ENCODE results near the gene FOLR2. TPM values are rescaled to one million over a fixed set of nuclear protein-coding genes. Genes with fewer than 3 reads are reported as not detected.
"Not testable (repeated sequence)": the region's sequence is repeated elsewhere in the genome, so short reads cannot be mapped to it uniquely, and the experiment has no call there.

The FOLR2 gene
- total RNA-seq: not detected

DNA sequence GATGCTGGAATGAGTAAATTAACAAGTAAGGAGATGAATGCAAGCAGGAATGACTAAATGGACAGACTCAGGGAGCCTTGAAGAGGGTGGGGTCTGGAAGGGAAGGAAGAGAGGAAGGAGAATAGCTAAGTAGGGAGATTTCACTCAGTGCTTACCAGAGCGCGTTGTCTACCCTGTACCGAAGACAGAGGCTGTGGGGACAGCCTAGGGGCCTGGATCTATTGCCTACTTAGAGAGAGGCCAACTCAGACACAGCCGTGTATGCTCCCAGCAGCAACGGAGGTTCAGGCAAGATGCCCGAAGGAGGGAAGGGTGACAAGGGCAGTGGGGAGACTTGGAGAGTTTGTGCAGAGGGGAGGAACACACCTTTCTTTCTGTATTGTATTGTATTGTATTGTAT, at the start of gene FOLR2:
Gene FOLR2, plus strand, starts transcription at position 157 of the 400 bp plus-strand sequence. CDS start 1,791 bp downstream, outside the sequence.
- intact Hi-C loops (cut with micrococcal nuclease): no loop called here
- no peaks in the 10 kb centered on the region for H3K36me3 Mint-ChIP-seq
- ChIA-PET CTCF (no interaction called here), POLR2A (no interaction called here)
- H3K4me3 Mint-ChIP-seq: no peak within 1 kb of the TSS
- H3K27ac Mint-ChIP-seq: no peak within 1 kb of the TSS
- no peaks in the 10 kb centered on the region for H3K9me3 Mint-ChIP-seq
- no peak for DNase-seq
- H3K4me1 Mint-ChIP-seq (ENCODE audit: low read depth): no peaks in the 10 kb centered on the region
- H3K27me3 Mint-ChIP-seq: peaks cover 14% of the 10 kb centered on the region

GRCh38 chr11:72169046-72169555, 47.5 kb upstream of the FOLR2 start:
- H3K36me3 Mint-ChIP-seq; H3K27ac Mint-ChIP-seq; H3K27me3 Mint-ChIP-seq; H3K4me3 Mint-ChIP-seq; DNase-seq; H3K4me1 Mint-ChIP-seq (ENCODE audit: low read depth); intact Hi-C loops (cut with micrococcal nuclease); CTCF ChIA-PET; POLR2A ChIA-PET; H3K9me3 Mint-ChIP-seq: not testable (repeated sequence)

GRCh38 chr11:72169754-72170153, 46.8 kb upstream of the FOLR2 start:
- POLR2A ChIA-PET; H3K4me1 Mint-ChIP-seq (ENCODE audit: low read depth); intact Hi-C loops (cut with micrococcal nuclease); H3K27ac Mint-ChIP-seq; H3K4me3 Mint-ChIP-seq; H3K27me3 Mint-ChIP-seq; H3K36me3 Mint-ChIP-seq; H3K9me3 Mint-ChIP-seq; DNase-seq: not testable (repeated sequence)
- CTCF ChIA-PET: interaction anchor here (0.7 kb wide), 1 partner anchor 244 kb away, joined by 3 read pairs; no protein-coding TSS in a partner anchor

- not testable (repeated sequence) for H3K4me1 Mint-ChIP-seq (ENCODE audit: low read depth); H3K27me3 Mint-ChIP-seq
- CTCF ChIA-PET: interaction anchor here (1.5 kb wide), 1 partner anchor 12 kb away, joined by 6 read pairs; no protein-coding TSS in a partner anchor
These were observed 44.6 kb upstream of the FOLR2 start for GRCh38 chr11:72172043-72172442.

DNA sequence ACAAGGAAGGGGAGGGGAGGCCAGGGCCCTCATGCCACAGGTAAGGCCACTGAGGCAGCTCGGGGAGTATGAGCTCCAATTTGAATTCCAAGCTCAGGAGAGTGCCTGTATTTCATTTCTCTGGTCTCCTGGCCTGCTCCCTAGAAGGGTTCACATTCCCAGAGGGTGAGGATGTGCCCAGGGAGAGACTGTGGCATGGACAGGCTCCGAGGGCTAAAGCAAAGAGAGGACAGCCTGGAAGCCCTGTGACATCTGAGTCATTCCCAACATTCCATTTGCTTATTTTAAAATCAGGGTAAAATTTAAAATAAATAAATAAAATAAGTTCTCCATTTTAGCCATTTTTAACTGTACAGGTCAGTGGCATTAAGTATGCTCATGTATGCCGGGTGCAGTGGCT, 43.3 kb upstream of the FOLR2 start:
- ChIA-PET POLR2A (no interaction called here), CTCF (no interaction called here)
- intact Hi-C loops (cut with micrococcal nuclease): no loop called here
- H3K36me3 Mint-ChIP-seq: no peaks in the 10 kb centered on the region
- H3K9me3 Mint-ChIP-seq: no peaks in the 10 kb centered on the region
- H3K4me1 Mint-ChIP-seq (ENCODE audit: low read depth): no peaks in the 10 kb centered on the region
- no peak overlapping the region for H3K27ac Mint-ChIP-seq
- H3K27me3 Mint-ChIP-seq: peaks cover 3% of the 10 kb centered on the region
- H3K4me3 Mint-ChIP-seq: no peak overlapping the region
- DNase-seq: no peak

More at GRCh38 chr11:72172043-72172442, 44.6 kb upstream of the FOLR2 start:
- H3K4me3 Mint-ChIP-seq; H3K27ac Mint-ChIP-seq; POLR2A ChIA-PET; H3K9me3 Mint-ChIP-seq; intact Hi-C loops (cut with micrococcal nuclease); H3K36me3 Mint-ChIP-seq; DNase-seq: not testable (repeated sequence)

GRCh38 chr11:72174302-72175070, 42.1 kb upstream of the FOLR2 start:
- no peak for DNase-seq
- H3K4me1 Mint-ChIP-seq (ENCODE audit: low read depth): peaks cover under 1% of the 10 kb centered on the region
- H3K36me3 Mint-ChIP-seq: no peaks in the 10 kb centered on the region
- no peaks in the 10 kb centered on the region for H3K9me3 Mint-ChIP-seq
- no peak overlapping the region for H3K4me3 Mint-ChIP-seq
- ChIA-PET POLR2A (no interaction called here), CTCF (interaction anchor here (1.7 kb wide), 1 partner anchor 30 kb away, joined by 4 read pairs; no protein-coding TSS in a partner anchor)
- intact Hi-C loops (cut with micrococcal nuclease): no loop called here
- H3K27ac Mint-ChIP-seq: no peak overlapping the region
- H3K27me3 Mint-ChIP-seq: peaks cover 3% of the 10 kb centered on the region

- Mint-ChIP-seq H3K27ac (no peak overlapping the region), H3K36me3 (no peaks in the 10 kb centered on the region), H3K4me1 (ENCODE audit: low read depth) (peaks cover 12% of the 10 kb centered on the region), H3K4me3 (no peak overlapping the region), H3K27me3 (peaks cover 6% of the 10 kb centered on the region), H3K9me3 (no peaks in the 10 kb centered on the region)
- ChIA-PET CTCF (no interaction called here), POLR2A (no interaction called here)
- no peak for DNase-seq
- intact Hi-C loops (cut with micrococcal nuclease): no loop called here
These were observed 38.9 kb upstream of the FOLR2 start for GRCh38 chr11:72177656-72178055.

- H3K36me3 Mint-ChIP-seq: no peaks in the 10 kb centered on the region
- H3K27me3 Mint-ChIP-seq: peaks cover 6% of the 10 kb centered on the region
- H3K27ac Mint-ChIP-seq: no peak overlapping the region
- ChIA-PET CTCF (no interaction called here), POLR2A (no interaction called here)
- peaks cover 14% of the 10 kb centered on the region for H3K4me1 Mint-ChIP-seq (ENCODE audit: low read depth)
- intact Hi-C loops (cut with micrococcal nuclease): no loop called here
- no peaks in the 10 kb centered on the region for H3K9me3 Mint-ChIP-seq
- no peak for DNase-seq
- no peak overlapping the region for H3K4me3 Mint-ChIP-seq
These were observed 37.4 kb upstream of the FOLR2 start for GRCh38 chr11:72179049-72179803.

DNA sequence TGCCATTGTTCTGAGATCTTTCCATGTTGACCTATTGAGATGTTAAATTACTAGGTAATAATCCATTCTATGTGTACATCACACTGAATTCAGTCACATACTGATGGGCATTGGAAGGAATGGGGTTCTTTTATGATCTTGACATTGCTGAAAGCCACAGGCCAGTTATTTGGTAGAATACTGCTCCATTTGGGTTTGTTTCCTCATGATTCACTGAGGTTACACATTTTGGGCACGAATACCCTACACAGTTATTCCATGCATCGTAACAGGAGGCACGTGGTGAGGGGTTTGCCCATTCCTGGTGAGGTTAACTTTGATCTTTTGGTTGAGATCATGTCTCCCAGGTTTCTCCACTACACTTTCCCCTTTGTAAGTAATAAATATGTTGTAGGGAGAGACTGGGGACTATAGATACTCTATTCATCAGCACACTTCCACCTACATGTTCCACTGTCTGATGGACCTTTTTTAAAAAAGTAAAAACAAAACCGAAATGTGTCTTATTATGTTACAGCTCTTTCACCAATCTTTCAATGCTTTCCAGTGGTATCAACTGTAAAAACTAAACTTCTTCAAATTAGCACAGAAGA, 36.7 kb upstream of the FOLR2 start:
- Mint-ChIP-seq H3K4me3 (no peak overlapping the region), H3K36me3 (no peaks in the 10 kb centered on the region), H3K27ac (no peak overlapping the region), H3K4me1 (ENCODE audit: low read depth) (peaks cover 14% of the 10 kb centered on the region), H3K9me3 (no peaks in the 10 kb centered on the region), H3K27me3 (peaks cover 6% of the 10 kb centered on the region)
- DNase-seq: peak; percentile 22
- intact Hi-C loops (cut with micrococcal nuclease): no loop called here
- CTCF ChIA-PET: no interaction called here
- POLR2A ChIA-PET: no interaction called here

- H3K9me3 Mint-ChIP-seq, H3K27me3 Mint-ChIP-seq, H3K27ac Mint-ChIP-seq, POLR2A ChIA-PET, H3K4me3 Mint-ChIP-seq, H3K36me3 Mint-ChIP-seq, DNase-seq: not testable (repeated sequence)
- intact Hi-C loops (cut with micrococcal nuclease): loop anchor here (1.0 kb wide), 1 partner anchor 40 kb away; no protein-coding TSS in a partner anchor
- CTCF ChIA-PET: interaction anchor here (5.1 kb wide), 1 partner anchor 36 kb away, joined by 34 read pairs; no protein-coding TSS in a partner anchor
- peaks cover 14% of the 10 kb centered on the region for H3K4me1 Mint-ChIP-seq (ENCODE audit: low read depth)
These were observed 35.6 kb upstream of the FOLR2 start for GRCh38 chr11:72180892-72181552.

GRCh38 chr11:72181553-72181958, 35.0 kb upstream of the FOLR2 start:
- H3K9me3 Mint-ChIP-seq, H3K27me3 Mint-ChIP-seq, DNase-seq, POLR2A ChIA-PET, H3K36me3 Mint-ChIP-seq, H3K27ac Mint-ChIP-seq, H3K4me3 Mint-ChIP-seq: not testable (repeated sequence)
- peaks cover 14% of the 10 kb centered on the region for H3K4me1 Mint-ChIP-seq (ENCODE audit: low read depth)
- intact Hi-C loops (cut with micrococcal nuclease): loop anchor here (1.0 kb wide), 1 partner anchor 40 kb away; no protein-coding TSS in a partner anchor
- CTCF ChIA-PET: interaction anchor here (5.1 kb wide), 1 partner anchor 37 kb away, joined by 34 read pairs; no protein-coding TSS in a partner anchor

GRCh38 chr11:72188267-72188666, 28.3 kb upstream of the FOLR2 start:
- no peak overlapping the region for H3K4me3 Mint-ChIP-seq
- no peaks in the 10 kb centered on the region for H3K36me3 Mint-ChIP-seq
- no peak for DNase-seq
- intact Hi-C loops (cut with micrococcal nuclease): no loop called here
- no peak overlapping the region for H3K27ac Mint-ChIP-seq
- no peaks in the 10 kb centered on the region for H3K27me3 Mint-ChIP-seq
- ChIA-PET POLR2A (no interaction called here), CTCF (interaction anchor here (0.8 to 2.0 kb wide), 2 partner anchors 163 to 246 kb away, joined by 3 to 6 read pairs; partner anchors contain the start of gene CLPB)
- no peaks in the 10 kb centered on the region for H3K9me3 Mint-ChIP-seq
- peaks cover 2% of the 10 kb centered on the region for H3K4me1 Mint-ChIP-seq (ENCODE audit: low read depth)

Data from activated CD4-positive, alpha-beta memory T cell treated with anti-CD3 and anti-CD28 coated beads for 36 hours (primary cell).